Fibroblast of gingiva (primary cell): ENCODE measurements around the gene TAF15.

Source experiments
- DNase-seq: peaks from one replicate; pipeline ENCODE4 v3.0.0-alpha.2; 2011; ENCODE audit warnings: low read depth

The TAF15 gene

GRCh38 chr17:35872196-35872980 lies 63.1 kb downstream of the TAF15 start:
- no peak for DNase-seq

GRCh38 chr17:35875072-35875799 lies 66.0 kb downstream of the TAF15 start:
- no peak for DNase-seq

GRCh38 chr17:35875800-35876139 lies 66.5 kb downstream of the TAF15 start:
- DNase-seq = no peak

GRCh38 chr17:35876534-35876933 lies 67.2 kb downstream of the TAF15 start:
- DNase-seq = no peak

GRCh38 chr17:35877345-35878029 lies 68.2 kb downstream of the TAF15 start:
- DNase-seq = no peak

DNA sequence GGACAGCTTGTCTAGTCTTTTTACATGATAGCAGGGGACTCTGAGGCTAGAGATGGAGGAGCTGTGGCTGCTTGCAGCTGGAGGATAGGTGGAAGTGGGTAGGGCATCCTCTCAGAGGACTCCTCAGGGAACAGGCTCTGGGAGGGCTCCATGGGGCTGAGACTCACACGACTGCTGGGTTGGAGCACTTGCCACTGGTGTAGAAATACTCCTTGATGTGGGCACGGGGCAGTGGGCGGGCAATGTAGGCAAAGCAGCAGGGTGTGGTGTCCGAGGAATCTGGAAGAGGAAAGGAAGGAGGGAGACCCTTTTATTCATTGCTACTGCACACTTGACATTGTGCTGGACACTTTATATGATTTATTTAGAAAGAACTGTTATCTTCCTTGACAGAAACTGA lies 69.1 kb downstream of the TAF15 start:
- DNase-seq = no peak

DNA sequence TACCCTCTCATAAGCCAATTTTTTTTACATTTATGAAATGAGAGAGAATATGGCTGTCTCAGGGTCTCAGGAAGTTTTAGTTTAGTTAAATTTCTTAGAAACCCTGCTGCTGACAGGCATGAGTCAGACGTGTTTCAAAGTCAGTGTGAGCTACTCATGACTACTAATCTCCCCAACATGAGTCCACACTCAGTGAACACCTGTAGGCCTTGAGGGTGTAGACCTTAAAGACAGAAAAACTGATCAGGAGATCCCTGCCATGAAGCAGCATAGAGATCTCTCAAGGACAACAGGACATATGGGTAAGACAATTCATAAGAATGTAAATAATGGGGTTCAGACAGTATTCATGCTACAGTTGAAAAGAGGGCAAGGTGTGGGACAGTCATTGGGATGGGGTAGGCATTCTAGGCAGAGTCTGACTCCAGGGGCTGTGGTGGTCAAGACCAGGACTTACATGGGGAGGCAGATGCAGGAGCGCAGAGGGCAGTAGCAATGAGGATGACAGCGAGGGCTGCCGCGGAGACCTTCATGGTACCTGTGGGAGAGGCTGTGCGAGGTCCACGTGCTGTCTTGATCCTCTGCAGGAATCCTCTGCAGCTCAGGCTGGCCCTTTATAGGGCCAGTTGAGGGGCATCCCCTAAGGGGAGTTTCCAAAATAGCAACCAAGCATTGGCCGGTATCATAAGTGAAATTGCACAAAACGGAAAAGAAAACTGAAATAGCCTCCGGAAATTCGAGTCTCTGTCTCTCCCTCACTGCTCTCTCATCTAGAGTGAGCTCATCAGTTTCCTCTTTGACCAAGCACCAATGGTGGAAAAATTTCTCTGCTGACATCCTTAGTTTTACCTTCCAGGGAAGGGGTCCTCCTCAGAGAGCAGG lies 70.7 kb downstream of the TAF15 start, which contains the start of gene CCL5:
TSS of gene CCL5 (minus strand) at position 588 of the 882 bp plus-strand sequence.
- DNase-seq = no peak

- DNase-seq = no peak
Observed at GRCh38 chr17:35889241-35889640, 80.0 kb downstream of the TAF15 start.

- peak; percentile 21 for DNase-seq
Observed at GRCh38 chr17:35889818-35890773, 80.8 kb downstream of the TAF15 start.

GRCh38 chr17:35890774-35891155 lies 81.5 kb downstream of the TAF15 start:
- DNase-seq = no peak

- DNase-seq = no peak
Observed at GRCh38 chr17:35891269-35891668, 82.0 kb downstream of the TAF15 start.

GRCh38 chr17:35892091-35893035 lies 83.1 kb downstream of the TAF15 start:
- no peak for DNase-seq

- DNase-seq = no peak
Observed at GRCh38 chr17:35893751-35894150, 84.5 kb downstream of the TAF15 start.

- DNase-seq = no peak
Observed at GRCh38 chr17:35894206-35894605, 84.9 kb downstream of the TAF15 start.

GRCh38 chr17:35895636-35896587 lies 86.6 kb downstream of the TAF15 start:
- DNase-seq = no peak
